GM21423 (cell line): ENCODE measurements around the gene FAM78B.
A peak's percentile ranks its signal among the peaks of the same experiment; 100 is the strongest.

Experiments
- ATAC-seq: cut with Tn5 transposase; IDR thresholded peaks from one replicate; pipeline ENCODE4 v1.9.1; 2021; ENCODE audit warnings: mild to moderate bottlenecking, moderate library complexity; ENCODE audit not compliant: unreplicated experiment

FAM78B gene

GRCh38 chr1:166165661-166166328 is 1.0 kb downstream of the FAM78B start:
- ATAC-seq, result no peak

GRCh38 chr1:166164995-166165660 is 1.7 kb downstream of the FAM78B start:
- ATAC-seq, result no peak

- ATAC-seq, result no peak
These were observed 2.2 kb downstream of the FAM78B start for GRCh38 chr1:166164646-166164994.

- ATAC-seq, result no peak
These were observed 7.1 kb downstream of the FAM78B start for GRCh38 chr1:166159656-166160055.

- ATAC-seq, result no peak
These were observed 10.1 kb downstream of the FAM78B start for GRCh38 chr1:166156674-166157073.

- ATAC-seq, result no peak
These were observed 11.7 kb downstream of the FAM78B start for GRCh38 chr1:166155108-166155507.

- ATAC-seq, result no peak
These were observed 13.1 kb downstream of the FAM78B start for GRCh38 chr1:166153525-166154314.

GRCh38 chr1:166152978-166153377 is 13.8 kb downstream of the FAM78B start:
- no peak for ATAC-seq

GRCh38 chr1:166151804-166152203 is 15.0 kb downstream of the FAM78B start:
- ATAC-seq, result no peak

- no peak for ATAC-seq
These were observed 21.3 kb downstream of the FAM78B start for GRCh38 chr1:166145499-166145898.

- ATAC-seq, result no peak
These were observed 24.8 kb downstream of the FAM78B start for GRCh38 chr1:166141969-166142368.

GRCh38 chr1:166140251-166140650 is 26.6 kb downstream of the FAM78B start:
- no peak for ATAC-seq

- ATAC-seq, result no peak
These were observed 27.1 kb downstream of the FAM78B start for GRCh38 chr1:166139735-166140134.

- no peak for ATAC-seq
These were observed 30.0 kb downstream of the FAM78B start for GRCh38 chr1:166136699-166137401.

GRCh38 chr1:166136222-166136621 is 30.6 kb downstream of the FAM78B start:
- no peak for ATAC-seq

- ATAC-seq, result peak; percentile 64
These were observed 32.9 kb downstream of the FAM78B start for GRCh38 chr1:166133857-166134256.

GRCh38 chr1:166133276-166133841 is 33.4 kb downstream of the FAM78B start:
- no peak for ATAC-seq

GRCh38 chr1:166132496-166132895 is 34.3 kb downstream of the FAM78B start:
- ATAC-seq, result no peak

GRCh38 chr1:166129006-166129405 is 37.8 kb downstream of the FAM78B start:
- ATAC-seq, result no peak

GRCh38 chr1:166128195-166128594 is 38.6 kb downstream of the FAM78B start:
- no peak for ATAC-seq

- no peak for ATAC-seq
These were observed 39.8 kb downstream of the FAM78B start for GRCh38 chr1:166127003-166127402.
